ENCODE measurements around the gene CST11.
A peak's percentile ranks its signal among the peaks of the same experiment; 100 is the strongest.

The CST11 gene

DNA sequence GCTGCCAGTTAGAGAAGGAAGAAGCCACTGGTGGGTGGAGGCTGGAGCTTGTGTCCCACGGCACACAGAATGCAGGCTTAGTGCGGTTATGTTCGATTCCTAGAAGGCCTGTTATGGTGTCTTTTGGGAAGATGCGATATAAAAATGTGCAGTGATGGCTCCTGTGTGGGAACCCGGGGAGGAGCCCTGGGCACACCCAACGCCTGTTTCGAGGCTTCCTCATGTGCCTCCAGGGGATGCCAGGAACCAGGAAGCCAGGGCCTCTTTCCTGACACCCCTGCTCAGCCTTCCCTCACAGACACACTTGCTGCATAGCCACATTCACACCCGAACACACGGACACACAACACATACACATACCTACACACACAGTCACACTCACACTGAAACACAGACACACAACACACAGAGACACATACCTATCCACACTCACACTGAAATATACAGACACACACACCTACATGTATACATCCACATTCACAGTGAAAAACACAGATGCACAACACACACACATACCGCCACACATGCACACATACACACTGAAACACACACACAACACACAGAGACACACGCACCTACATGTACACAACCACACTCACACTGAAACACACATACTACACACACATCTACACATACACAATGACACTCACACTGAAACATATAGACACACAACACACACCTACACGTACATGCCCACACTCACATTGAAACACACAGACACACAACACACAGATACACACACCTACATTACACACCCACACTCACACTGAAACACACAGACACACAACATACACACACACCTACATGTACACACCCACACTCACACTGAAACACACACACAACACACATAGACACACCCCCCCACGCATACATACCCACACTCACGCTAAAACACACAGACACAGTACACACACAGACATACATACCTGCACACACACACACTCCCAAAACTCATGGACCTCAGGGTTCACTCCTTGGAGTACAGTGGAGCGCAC lies 1.2 kb upstream of the CST11 start:
- DNase-seq (ENCODE audit: low read depth in 2 of 2): no peak

DNA sequence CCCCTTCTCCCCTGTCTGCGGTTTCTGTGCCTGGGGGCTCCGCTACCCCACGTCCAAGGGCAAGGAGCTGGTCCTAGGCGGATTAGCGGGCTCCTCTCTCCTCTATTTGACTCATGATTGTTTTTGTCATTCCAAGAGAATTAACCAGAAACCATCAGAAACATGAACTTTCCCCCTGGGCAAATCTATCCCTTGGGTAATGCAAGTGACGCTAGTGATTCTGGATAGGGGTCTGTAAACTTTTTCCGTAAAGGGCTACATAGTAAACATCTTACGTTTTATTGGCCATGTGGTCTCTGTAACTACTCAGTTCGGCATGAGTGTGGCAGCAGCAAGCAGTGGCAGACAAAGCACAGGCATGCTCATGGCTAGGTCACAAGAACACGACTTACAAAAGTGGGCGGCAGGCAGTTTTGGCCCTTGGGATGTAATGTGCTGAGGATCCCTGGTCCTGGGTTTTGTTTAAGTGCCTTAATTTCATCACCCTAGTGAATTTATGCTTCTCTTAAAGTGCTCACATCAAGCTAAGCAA lies 654 bp downstream of the CST11 start:
- no peak for DNase-seq (ENCODE audit: low read depth in 2 of 2)

DNA sequence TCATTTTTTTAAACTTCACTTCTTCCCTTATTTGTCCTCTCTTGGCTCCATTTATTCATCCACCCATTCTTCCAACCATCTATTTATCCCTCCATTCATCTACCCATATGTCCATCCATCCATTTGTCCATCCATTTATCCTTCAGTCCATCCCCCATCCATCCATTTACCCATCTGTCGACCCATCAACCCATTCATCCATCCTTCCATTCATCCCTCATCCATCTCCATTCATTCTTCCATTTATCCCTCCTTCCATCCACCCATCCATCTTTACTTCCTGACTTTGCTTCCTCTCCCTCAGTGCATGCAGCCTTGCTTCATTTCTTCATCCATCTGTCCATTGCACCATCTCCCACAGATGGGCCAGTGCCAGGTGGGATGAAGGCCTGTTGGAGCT lies 1.8 kb downstream of the CST11 start:
- DNase-seq (ENCODE audit: low read depth in 2 of 2): no peak

DNA sequence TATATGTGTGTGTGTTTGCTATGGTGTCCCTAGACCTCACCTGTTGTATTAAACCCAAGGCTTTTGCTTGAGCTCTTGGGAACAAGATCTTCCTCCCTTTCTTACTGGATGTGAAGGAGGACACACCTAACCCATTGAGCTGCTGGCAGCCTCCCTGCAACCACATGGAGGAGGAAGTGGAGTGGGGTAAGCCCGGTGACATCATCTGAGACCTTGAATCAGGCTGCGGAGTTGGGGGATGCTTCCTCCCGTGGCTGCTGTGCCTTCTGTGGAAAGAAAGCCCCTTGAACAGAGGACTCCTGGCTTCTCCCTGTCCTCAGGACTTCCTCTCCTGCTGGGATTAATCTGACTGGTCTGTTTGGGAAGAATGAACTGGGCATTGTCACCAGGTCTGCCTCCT lies 3.3 kb downstream of the CST11 start:
- DNase-seq (ENCODE audit: low read depth in 2 of 2): no peak

DNA sequence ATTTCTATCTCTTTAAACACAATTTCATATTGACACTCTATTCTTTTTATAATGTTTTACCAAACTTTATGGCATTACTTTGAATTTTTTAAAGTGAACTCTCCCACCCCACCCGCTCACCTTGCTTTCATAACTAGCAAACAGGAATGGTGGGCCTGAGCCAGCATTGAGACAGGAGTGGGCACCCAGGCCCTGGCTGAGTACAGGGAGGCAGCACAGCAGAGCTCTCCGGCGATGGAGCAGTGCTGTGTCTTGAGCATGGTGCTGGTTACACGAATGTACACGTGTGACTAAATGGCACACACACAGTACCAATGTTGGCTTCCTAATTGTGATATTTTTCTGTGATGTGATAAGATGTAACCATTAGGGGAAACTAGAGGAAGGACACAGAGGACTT lies 4.5 kb downstream of the CST11 start:
- no peak for DNase-seq (ENCODE audit: low read depth in 2 of 2)

DNA sequence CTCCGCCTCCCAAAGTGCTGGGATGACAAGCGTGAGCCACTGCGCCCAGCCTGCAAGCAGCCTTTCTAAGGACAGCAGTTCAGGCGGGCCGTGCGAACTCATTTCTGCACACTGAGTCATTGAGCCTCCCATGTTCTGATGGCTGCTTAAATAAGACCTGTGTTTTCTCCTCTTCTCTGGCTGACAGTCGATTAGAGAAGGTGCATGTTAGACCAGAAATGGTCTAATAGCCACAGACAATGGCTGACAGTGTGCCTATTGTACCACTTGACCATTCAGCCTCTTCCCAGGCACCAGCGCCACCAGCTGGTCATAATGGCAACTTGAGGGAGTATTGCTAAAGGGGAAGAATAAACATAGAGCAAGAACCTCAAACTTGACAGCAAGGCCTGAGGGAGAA lies 6.2 kb downstream of the CST11 start:
- DNase-seq (ENCODE audit: low read depth in 2 of 2): no peak

DNA sequence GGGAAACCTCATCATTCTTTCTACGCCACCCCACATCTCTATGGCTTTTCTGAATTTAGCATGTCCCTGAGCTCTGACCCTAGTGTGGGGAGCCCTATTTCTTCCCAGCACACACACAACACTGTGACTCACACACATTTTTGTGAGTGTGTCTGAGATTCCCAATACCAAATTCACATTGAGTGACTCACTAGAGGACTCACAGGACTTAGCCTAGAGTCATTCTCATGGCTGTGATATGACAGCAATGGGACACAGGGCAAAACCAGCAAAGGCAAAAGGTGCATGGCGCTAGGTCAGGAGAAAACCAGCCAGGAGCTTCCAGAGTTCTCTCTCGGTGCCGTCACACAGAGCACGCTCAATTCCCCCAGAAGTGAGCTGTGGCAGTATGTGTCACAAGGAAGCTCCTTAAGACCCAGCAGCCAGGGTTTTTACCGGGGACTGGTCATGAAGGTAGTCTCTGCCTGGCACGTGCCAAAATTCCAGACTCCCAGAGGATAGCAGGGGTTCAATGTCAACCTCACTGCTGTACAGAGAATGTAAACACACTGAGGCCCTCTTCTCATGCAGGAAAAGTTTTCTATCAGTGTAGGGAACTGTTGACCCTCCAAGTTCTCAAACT lies 7.0 kb downstream of the CST11 start:
- DNase-seq (ENCODE audit: low read depth in 2 of 2): peak; percentile 36 to 47

DNA sequence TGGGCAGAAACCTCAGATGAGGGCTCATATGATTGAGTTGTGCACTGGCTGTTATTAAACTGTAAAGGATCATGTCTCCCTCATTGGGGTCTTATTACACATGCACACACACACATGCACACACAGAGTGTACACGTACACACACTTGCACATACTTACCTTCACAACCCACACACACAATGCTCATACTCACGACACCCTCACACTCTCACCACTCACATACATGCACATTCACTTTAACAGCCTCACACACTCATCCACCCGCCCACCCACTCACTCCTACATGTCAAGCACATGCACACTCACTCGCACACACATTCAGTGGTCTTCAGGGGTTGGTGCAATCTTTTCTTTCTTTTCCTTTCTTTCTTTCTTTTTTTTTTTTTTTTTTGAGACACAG lies 7.8 kb downstream of the CST11 start:
- no peak for DNase-seq (ENCODE audit: low read depth in 2 of 2)

DNA sequence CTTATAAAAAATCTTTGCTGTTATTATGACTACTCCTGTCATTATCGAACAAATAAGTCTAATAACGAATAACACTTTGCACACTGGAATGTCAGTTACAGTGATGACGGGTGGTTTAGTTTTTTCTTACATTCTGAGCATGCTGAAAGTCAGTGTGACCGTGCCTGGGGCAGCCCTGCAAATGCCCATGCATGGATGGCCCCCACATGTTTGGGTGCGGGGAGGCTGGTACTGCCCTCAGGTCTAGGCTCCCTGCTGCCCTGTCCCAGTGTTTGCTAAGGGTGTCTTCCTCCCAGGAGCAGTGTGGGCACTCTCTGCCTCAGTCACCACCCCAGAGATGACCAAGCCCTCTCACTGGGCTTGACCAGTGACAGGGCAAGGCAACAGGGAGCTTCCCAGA lies 10.2 kb downstream of the CST11 start:
- DNase-seq (ENCODE audit: low read depth in 2 of 2): no peak

DNA sequence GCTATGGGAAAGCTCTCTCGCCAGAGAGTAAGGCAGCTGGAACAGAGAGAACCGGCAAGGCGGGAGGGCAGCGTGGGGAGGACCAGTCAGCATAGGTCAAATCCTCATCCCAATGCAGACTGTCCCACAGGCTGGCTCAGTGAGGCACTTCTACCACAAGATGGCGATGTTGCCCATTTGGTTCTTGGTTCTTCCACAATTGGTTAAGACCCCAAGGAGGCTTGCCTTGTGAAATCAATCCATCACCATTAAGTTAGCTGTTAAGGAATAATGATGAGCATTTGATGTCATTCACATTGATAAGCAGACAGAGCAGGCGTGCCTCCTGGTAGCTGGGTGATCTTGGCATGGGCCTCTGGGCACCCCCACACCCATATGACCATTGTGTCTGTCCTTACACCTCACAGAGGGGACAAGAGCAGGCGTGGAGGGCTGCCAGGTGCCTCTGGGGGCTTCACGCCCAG lies 10.8 kb downstream of the CST11 start:
- DNase-seq (ENCODE audit: low read depth in 2 of 2): peak; percentile 54 to 55

DNA sequence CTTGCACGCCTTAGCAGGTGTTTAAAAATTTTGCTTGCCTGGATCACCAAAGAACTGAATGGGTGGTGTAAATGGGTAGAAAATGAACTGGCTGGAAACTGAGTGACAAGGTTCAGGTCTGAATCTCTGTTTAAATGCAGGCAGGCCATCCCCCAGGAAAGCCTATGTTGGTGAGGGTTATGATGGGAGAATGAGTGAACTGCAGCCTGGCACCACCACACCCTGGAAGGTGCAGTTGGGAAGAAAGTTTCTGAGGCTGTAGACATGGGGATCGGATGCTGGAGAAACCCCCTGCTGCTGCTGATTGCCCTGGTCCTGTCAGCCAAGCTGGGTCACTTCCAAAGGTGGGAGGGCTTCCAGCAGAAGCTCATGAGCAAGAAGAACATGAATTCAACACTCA lies 12.7 kb downstream of the CST11 start:
- DNase-seq (ENCODE audit: low read depth in 2 of 2): no peak

DNA sequence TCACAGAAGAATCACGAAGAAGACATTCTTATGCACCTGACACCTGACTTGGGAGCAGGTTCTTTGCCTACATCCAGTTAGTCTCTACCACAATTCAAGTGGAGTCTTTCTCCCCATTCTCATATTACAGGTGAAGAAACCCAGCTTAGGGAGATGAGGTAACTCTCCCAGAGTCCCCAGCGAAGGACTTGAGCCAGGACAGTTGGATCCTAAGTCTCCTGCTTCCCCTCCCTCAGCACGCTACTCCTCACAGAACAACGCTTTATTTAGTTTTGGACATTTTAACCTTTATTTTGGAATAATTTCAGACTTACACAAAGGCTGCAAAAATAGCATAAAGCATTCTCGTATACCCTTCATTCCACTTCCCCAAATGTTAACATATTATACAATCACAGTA lies 14.0 kb downstream of the CST11 start:
- no peak for DNase-seq (ENCODE audit: low read depth in 2 of 2)

DNA sequence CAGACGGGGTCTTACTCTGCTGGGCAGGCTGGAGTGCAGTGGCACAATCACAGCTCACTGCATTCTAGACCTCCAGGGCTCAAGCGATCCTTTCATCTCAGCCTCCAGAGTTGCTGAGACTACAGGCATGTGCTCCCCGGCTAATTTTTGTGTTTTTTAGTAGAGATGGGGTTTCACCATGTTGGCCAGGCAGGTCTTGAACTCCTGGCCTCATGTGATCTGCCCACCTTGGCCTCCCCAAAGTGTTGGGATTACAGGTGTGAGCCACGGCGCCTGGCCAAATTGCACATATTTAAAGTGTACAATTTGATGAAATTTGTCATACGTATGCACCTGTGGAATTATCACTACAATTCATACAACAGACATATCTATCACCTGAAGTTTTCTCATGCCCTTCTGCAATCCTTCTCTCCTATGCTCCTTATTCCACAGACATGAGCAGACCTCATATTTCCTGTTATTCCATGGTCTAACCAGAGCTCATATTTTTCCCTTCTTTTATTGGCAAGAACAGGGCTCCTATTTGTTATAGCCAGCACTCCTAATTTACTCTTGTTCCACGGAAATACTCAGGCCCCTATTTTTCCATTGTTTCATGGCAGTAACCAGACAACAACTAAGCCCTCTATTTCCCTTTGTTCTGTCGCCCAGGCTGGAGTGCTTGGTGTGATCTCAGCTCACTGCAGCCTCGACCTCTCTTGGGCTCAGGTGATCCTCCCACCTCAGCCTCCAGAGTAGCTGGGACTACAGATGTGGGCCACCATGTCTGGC lies 15.4 kb downstream of the CST11 start:
- DNase-seq (ENCODE audit: low read depth in 2 of 2): no peak

DNA sequence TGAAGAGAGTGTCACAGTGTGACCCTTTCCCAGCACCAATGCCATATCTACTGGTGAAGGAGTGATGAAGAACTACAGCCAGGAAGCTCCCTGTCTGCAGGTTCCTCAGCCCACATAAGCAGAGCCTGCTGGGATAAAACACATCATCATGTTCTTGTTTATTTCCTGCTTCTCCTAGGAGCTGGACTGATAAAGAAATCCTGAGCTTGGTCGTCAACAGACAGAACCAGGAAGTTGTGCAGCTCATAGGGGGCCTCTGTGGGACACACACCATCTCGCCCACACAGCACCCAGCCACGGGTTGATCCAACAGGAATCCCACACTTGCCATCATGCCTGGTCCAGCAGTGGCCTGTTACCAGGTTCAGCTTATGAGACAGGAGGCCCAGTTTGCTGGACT lies 16.0 kb downstream of the CST11 start:
- no peak for DNase-seq (ENCODE audit: low read depth in 2 of 2)

DNA sequence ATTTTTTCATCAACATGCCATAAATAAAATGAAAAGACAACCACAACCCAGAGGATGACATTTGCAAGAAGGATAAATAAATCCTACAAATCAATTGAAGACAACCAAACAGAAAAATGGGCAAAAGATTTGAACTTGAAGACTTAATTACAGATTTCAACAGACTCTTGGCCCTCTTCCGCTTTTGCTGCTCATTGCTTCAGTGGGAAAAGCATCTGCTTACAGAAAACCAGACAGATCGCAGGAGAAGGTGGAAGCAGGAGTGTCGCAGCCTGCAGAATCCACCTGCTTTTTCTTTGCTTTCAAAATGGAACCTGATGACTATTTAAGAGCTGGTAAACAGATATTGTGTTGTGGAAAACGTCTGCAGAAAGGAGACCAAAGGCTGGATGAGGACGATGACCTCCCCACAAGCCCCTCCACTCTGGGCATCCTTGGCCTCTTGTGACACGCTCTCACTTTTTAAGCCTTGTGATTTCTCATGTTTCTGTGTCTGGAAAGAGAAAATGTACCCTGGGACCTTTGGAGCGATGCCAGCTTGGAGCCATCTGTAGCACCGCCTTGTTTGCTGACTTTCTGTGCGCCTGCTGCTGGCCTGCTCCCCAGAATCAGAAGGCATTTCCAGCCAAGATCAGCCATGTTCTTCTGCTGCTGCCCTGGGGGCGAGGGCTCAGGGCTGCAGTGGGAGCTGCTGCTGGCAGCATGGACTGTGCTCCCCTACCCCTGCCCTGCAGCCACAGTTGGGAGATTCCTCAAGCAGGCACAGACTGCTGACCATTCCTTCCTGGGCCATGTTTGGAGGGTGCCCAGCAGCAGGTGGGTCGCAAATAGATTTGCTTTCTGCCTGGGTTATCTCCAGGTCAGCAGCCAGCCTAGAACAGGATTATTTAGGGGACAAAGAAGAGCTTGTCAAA lies 16.8 kb downstream of the CST11 start:
- DNase-seq (ENCODE audit: low read depth in 2 of 2): no peak

DNA sequence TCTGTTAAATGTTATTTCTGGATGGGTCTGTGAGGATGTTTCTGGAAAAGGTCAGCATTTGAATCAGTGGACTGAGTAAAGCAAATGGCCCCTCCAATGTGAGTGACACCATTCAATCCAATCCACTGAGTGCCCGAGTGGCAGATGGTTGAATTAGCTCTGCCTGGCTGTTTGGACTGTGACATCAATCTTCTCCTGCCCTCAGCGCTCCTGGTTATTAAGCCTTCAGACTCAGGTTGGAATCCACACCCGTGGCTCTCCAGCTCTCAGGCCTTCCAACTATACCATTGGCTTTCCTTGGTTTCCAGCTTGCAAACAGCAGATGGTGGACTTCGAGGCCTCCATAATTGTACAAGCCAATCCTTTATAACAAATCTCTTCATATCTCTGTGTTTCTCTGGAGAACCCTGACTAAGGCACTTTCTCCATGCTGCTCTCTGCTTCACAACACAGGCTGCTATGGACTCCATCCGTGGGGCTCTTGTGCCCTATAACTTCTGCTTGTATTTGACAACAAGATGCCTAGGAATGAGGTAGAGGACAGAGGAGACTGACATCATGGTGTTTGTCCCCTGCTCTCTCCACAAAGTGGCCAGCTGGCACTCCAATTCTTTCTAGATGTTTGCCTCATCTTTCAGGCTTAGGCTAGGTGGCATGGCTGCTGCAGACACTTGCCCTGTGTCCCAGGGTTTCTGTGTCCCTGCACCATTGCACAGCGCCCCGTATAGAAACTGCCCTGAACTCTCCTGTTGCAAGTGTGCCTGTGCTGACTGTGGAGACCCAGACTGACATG lies 18.0 kb downstream of the CST11 start:
- DNase-seq (ENCODE audit: low read depth in 2 of 2): no peak

DNA sequence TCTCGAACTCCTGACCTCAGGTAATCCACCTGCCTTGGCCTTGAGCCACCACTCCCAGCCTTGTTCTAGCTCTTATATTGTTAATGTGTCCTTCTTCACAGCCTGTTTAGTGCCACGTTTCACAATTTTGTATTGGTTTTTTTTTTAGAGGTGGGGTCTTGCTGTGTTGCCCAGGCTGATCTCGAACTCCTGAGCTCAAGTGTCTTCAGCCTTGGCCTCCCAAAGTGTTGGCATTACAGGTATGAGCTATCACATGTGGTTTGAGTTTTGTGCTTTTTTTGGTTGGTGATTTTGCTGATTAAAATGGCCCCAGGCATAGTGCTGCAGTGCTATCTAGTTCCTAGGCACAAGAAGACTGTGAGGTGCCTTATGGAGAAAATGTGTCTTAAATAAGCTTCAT lies 19.0 kb downstream of the CST11 start:
- DNase-seq (ENCODE audit: low read depth in 2 of 2): no peak

DNA sequence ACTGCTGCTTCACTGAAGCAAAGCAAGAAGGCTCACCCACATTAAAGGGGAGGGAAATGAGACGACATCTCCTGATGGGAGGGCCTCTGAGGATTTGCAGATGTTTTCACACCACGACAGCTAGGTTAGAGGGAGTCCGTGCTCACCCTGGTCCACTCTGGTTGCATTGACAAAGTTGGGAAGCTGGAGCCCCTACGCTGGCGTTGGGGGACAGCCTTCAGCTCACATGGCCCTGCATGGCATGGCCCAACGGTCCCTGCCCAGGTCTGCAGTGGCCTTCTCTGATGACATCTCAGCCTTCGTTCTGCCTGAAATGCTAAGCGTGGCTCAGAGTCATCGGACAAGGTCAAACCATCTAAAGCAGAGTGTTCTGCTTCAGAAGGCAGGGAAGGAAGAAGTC lies 27.5 kb downstream of the CST11 start:
- no peak for DNase-seq (ENCODE audit: low read depth in 2 of 2)

DNA sequence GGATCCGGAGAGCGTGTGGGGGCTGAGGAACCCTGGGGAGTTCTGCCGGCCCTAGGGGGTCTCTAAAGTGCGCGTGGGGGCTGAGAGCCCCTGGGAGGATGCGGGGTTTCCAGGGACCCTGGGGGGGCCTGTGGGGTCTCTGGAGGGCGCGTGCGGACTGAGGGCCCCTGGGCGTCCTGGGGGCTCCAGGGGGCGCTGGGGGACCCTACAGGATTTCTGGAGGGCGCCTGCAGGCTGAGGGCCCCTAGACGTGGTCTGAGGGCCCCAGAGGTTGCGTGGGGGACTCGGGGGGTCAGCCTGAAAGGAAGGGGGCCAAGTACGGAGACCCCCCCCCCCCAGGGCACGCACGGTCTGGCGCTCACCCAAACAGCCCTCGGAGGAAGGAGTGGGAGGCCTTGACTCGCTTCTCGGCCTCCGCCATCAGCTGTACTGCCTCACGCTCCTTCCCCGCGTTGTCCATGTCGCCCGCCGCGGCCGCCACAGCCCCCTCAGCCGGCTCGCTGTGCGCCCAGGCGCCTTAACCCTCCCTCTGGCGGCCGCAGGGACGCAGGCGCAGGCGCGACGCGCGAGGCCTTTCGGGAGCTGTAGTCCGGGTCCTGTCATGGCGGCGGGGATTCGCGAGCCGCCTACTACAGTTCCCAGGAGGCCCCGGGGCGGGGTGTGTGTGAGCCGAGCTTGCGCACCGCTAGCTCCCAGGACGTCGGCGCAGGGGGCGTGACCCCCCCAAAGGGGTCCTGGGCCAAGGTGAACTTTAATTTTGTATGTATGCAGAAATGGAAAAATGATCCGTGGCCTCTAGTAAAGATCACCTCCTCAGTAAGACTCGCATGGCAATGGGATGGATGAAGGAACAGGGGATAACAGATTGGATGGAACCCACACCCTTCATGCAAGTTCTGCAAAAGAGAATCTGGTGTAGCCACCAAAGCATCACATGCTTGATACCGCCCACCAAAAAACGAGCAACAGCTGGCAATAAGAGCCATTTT lies 31.4 kb downstream of the CST11 start, which contains the start of gene NAPB:
NAPB (minus strand) TSS at position 546 of the 989 bp plus-strand sequence; CDS start at position 460, 86 bp downstream.
- peak; percentile 76 to 77 for DNase-seq (ENCODE audit: low read depth in 2 of 2)
